GM18861 (cell line): Measurements from ENCODE around the gene ZNF516.

ENCODE experiments used
- ATAC-seq: cut with Tn5 transposase; IDR thresholded peaks from one replicate; pipeline ENCODE4 v1.9.1; 2021; ENCODE audit not compliant: unreplicated experiment

The ZNF516 gene

DNA sequence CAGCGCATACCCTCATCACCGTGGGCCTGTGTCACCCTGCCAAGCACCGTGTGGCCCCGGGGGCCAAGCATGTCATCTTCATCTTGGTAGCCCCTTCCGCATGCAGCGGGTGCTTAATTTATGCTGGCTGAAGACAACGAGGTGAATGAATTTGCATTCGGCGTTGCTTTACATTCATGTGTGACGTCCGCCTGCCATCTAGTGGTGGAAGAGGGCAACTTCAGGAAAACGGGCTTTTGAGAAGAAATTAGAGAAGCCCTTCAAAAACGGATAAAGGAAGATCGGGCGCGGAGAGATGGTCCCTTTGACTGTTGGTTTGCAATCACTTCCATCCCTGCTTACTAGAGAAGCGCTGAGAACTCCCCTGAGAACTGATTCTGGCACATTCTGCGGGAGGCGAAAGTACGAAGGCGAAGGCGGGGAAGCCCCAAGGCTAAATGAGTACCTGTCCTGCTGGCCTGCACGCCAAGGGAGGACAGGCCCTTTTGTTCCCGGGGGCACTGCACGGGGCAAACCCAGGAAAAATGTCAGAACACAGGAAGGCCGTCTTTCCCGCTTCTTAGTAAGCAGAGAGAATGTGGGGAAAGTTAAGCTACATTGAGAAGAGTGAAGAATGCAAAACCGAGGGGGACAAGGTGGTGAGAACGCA is 145.9 kb downstream of the ZNF516 start:
- peak; percentile 64 for ATAC-seq

DNA sequence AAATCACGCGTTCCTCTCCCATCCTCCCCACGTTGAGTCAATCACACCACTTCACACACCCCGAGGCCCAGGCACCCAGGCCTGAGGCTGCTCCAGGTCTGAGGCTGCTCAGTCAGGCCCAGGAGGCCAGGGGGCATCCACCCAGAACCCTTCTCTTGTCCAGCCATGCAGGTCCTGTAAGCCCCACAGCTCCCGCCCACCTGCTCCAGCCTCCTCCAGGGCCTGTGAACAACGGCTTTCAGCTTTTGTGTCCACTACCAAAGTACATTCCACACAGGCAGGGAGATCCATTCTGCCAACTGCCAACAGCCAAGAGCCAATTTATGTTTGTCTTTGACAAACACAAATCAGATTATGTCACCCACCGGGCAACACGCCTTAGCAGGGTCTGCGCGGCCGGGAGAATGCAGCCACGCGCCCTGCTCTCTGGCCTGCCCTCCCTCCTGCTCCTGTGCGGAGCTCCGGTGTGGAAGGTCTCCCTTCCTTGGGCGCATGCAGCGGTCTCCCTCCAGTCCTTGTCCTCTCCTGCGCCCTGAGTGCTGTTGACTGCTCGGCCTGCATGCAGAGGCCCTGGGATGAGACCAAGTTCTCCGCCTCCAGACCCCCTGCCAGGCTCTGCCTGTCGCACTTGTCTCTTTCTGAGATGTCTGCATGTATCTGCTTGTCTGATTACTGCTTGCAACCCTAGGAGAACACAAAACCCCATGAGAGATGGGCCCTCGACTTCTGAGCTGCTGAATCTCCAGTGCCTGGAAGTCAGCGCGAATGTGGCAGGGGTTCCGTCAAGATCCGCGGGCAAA is 146.6 kb downstream of the ZNF516 start:
- ATAC-seq = no peak

DNA sequence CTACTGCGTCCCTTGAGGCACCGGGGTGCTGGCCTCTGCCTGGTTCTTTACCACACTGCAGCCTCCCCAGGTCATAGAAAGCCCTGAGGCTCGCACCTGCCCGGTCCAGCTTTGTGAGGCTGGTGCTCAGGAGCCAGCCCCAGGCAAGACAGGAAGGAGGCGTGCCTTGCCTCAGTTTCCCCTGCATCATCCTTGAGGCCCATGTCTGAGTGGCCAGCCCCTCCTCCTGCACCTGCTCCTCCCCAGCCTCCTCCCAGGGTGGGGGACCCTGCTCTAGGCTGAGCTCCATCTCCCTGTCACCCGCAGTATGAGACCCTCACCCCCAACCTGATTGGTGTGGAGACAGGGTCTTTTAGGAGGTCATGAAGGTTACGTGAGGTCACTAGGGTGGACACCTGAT is 147.7 kb downstream of the ZNF516 start:
- ATAC-seq = no peak

DNA sequence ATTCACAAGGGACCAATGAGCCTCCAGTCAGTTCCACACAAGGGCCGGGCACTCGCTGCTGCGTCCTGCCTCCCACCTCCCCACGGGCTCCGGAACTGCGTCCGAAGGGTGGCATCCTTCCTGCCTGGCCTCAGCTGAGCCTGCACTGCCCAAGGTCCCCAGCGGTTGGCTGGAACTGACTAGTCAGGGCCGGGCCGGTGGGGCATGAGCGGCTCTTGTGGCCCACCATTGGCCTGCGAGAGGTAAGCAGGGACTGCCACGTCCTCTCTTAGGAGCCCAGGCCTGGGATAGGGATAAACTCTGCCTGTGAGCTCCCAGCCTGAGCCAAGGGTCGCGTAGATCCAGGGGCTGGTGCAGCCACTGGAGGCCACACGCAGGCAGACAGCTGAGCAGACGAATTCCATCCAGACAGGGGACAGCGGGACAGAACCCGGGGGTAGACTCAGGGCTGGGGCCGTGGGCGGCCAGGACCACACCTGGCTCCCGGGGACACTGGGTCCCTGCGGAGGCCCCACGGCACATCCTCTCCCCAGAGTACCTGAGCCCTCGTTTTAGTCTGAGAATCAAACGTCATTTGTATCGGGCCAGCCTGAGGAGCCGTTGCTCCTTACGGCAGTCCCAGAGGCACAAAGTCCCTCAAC is 148.4 kb downstream of the ZNF516 start:
- ATAC-seq = no peak

DNA sequence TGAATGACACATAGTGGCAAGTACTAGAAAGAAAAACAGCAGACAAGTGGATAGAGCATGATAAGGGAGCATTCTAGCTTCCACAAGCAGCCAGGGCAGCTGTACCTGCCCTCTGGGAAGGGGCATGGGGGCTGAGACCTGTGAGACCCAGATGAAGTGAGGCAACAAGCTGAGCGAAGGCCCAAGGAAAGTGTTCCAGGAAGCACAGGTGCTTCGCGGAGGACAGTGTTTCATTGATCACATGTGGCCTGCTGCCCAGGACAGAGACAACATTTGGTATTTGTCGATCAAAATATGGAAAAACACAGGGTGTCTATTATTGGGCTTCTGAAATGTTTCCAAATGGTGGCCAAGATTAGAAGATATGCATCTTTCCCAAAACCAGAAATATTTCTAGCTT is 149.1 kb downstream of the ZNF516 start:
- ATAC-seq = no peak

DNA sequence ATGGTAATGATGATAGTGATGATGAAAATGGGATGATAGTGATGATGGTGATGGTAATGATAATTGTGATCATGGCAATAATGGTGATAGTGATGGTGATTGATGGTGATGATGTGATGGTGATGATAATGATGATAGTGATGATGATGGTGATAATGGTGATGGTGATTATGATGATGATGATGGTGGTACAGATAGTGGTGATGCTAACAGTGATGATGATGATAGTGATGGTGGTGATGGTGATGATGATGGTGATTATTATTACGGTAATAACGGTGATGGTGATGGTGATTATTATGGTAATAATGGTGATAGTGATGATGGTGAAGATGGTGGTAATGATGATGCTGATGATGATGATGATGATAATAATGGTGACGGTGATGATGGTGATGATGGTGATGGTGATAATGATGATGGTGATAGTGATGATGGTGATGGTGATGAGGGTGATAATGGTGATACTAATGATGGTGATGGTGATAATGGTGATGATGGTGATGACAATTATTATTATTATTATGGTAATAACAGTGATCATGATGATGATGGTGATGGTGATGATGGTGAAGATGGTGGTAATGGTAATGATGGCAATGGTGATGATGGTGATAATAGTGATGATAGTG is 151.0 kb downstream of the ZNF516 start:
- ATAC-seq = no peak

DNA sequence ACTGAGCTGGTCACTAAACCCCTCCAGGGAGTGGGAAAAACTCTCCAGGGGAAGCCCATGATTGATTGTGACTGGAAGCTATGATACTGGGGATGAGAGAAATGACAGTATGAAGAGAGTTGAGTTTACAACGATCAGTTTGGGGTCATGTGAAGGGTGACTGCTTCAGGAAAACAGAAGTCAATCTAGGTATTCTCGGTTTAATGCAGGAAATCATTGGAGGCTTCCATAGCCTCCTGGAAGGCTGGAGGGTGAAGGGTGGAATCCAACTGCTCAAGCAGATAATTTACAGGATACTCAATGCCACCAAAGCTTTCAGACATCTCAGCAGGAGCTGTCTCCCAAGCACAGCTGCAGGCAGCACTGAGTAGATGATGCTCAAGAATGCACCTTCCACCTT is 154.6 kb downstream of the ZNF516 start:
- ATAC-seq = no peak

DNA sequence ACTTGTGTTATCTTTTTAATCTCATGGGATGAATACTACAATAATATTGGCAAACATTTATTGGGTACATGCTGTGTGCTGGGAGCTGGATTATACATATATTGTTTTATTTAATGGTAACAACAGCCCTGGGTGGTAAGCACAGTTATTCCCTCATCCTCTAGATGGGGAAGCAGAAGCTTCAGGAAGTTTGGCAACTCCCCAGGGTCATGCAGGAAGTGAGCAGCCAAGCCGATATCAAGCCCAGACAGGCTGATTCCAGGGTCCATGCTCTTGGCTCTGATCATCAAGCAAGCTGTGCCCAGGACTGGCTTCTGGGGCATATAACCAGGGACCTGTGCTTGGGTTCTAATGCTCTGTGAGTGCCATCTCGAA is 155.8 kb downstream of the ZNF516 start:
- no peak for ATAC-seq

DNA sequence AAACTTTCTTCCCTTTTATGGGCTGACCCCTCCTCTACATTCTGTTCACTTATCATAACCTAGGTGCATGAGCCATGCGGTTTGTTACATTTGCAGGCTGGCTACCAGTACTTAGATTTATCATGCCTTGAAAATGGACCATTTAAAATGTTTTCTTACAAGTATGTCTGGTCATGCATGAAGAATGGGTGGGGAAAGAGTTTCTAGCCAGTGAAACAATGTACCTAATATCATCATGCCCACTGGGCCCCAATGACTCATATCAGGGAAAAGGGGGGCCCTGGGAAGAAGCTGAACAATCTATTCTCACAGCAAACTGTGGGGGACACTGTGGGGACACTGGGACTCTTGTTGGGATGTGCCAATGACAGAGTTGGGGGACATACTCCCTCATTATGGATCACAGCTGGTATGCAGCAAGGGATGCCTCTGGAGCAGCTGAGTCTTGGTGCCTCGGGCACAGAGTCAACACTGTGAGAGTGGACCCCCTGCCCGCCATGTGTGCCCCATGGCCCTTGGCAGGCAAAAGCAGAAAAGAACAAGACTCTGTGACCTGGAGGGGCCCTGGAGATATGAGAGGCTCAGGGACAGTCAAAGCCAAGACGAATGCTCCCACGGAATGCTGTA is 156.3 kb downstream of the ZNF516 start:
- no peak for ATAC-seq

DNA sequence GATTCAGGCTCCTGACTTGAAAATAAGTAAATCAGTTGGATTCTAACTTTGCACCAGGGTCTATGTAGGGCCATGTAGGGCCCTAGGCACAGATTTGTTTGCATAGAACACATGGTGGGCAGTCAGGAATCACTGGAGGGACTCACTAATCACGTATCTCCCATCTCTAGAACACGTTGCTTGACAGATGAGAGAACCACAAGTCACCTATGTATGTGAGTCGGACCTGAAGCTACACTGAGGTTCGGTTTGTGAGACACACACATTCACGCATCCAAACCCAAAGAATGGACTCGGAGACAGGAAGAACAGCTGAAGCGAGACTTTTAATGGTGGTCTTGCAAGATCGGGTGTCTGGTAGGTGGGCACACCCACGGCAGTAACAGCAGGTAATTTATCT is 157.0 kb downstream of the ZNF516 start:
- no peak for ATAC-seq

DNA sequence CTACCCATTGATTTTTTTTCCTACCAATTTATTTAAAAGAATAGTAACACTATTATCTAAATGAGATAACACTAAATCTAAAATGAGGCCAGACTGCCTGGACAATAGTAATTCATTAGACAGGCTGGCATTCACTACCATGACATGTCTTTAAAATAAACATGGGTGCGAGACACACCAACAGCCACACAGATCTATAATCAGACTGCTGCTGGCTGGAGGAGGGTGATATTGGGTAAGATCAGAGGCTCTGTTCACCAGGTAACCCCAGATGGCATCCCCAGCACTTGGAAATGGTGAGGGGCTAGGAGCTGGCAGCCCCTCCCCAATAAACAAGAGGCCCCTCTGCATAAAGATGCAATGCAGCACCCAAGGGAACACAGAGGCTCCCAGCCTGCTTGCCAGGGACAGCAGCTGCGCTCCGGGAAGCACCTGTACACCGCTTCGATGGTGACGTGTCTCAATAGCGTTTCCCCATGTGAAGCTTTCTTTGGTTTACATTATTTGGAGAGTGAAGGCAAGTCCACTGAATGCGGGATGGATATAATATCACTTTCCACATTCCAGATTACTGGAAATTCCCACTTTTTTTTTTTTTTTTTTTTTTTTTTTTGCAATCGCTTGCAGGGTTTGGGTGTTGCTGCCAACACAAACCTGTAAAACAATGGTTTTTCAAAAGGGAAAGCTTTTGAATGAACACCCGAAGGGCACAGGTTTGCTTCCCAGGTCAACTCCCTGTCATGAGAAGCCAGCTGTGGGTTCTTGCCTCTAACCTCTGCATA is 159.0 kb downstream of the ZNF516 start:
- ATAC-seq = no peak

DNA sequence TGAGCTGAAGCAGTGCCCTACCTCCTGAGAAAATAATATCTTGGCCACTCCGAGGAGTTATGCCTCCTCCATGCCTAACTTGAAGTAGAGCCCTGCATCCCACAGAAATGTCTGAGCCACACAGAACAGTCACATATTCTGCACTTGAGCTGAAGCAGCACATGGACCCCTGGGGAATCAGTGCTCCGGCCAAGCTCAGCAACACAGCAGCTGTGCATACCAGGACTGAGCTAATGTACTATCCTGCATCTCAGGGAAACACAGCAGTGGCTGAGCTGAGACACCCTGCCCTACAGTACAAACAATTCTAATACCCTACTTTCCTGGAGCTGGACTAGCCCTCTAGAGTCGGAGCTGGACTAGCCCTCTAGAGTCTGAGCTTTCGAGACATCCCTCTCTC is 166.9 kb downstream of the ZNF516 start:
- ATAC-seq = no peak

DNA sequence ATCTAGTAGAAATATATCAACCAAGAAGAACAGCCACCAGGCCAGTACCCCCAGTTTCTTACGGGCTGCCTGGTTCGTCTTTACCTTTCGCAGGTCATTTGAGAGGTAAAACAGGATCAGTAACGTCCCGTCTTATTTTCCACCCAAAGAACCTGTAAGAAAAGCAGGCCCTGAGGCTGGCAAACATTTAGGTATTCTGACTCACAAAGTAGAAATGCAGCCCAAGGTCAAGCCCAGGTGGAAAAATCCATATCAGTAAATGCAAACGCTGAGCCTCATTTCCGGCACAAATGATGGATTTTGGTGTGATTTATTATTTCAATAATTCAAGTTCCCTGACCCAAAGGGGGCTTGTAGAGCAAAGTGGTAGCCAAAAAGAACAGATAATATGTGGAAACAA is 171.2 kb downstream of the ZNF516 start:
- no peak for ATAC-seq

DNA sequence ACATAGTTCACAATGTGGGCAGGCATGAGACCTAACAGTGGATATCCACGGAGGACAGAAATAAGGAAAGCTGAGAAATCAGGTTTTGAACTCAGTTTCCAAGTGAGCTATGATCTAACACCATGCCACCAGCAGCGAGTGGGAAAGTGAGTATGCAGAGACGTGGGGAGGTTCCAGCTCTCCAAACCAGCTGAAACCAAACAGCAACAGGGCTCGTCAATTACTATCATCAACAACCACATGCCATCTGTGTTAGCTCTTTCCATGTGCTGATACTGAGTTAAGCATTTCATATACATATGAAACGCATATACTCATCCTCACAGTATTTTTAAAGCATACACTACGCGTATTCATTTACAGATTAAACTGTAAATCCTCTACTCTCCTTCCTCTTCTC is 172.4 kb downstream of the ZNF516 start:
- no peak for ATAC-seq

DNA sequence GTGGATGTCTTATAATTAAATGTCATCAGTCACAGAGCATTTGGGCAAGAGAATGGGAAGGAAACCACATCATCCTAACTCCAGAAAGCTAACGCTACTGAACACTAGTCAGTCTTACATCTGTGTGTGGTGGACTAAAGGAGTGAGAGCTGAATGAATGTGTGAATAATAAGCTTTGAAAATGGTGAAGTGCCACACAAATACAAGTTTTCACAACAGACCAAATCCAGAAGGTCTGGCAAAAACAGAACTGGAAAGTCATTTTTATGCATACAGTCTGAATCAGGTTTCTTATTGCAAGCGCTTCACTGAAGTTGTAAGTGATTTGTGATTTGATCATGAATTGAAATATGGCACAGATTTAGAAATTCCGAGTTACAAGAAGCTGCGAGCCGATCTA is 175.7 kb downstream of the ZNF516 start:
- no peak for ATAC-seq

DNA sequence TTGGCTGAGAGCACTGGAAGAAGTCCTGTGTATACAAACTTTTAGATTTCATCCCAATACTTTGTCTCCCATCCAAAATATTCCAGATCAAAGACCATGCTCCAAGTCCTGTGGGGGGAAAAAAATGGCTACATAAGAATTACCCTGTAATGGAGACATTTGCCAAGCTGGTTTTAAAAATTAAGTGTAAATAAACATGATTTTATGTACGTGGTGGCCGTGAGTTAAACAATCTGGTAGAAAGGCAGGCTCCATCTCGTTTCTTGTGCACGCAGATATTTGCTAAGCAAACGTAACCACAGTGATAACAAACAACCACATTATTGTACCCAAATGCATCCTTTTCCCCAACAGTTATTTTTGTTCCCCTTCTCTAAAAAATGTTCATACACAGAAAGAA is 176.4 kb downstream of the ZNF516 start:
- ATAC-seq = no peak

DNA sequence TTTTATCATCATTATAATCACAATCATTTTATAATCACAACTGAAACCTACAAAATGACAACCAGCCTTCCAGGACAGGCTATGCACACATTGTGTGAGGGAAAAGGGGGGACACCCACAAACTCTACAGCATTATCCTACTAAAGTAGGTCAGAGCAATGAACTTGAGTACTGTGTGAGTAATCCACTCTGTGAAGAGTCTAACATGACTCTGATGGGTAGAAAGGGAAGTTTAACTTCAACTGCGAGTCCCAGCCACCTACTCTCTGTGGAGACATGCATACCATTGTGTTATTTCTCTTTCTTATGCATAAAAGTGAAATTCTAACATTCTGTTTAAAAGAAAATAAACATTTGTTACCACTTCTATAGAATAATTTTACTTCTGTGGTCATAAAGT is 177.9 kb downstream of the ZNF516 start:
- ATAC-seq = no peak

DNA sequence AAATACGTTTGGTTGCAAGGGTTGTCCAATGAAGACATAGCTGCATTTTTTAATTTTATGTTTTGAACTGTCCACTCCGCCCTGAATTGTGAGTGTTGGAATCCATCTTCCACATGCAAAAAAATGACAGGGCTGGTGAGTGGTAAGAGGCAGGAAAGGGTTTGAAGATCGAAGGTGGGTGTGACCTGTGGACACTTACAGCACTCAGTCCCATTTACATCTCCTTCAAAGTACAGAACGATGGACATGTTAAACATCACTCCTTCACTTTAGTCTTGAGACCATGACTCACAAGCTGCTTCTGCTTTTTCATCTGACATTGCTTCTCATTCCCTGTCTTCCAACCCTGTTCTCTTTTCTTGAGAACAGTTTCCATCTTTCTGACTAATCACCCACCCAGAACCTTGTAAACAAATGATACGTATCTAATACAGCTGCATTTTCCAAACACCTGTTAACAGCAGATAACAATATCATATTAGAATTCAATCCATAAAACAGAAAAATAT is 179.3 kb downstream of the ZNF516 start:
- no peak for ATAC-seq

DNA sequence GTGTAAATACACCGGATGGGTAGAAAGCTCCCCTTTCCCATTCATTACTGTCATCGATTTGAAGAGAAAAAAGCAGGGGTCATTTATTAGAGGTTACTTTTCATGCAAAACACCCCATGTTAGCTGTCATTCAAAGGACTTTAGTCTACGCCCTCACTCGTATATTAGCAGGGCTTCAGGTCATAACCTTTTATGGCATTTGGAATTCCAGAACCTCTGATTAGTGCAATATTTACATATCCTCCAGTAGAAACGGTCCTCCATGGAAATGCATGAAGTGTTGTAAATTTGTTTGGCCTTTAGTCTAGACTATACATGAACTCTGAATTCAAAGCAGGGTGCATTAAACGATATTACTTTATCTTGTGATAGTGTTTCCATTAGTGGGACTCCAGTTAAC is 180.5 kb downstream of the ZNF516 start:
- ATAC-seq = no peak

DNA sequence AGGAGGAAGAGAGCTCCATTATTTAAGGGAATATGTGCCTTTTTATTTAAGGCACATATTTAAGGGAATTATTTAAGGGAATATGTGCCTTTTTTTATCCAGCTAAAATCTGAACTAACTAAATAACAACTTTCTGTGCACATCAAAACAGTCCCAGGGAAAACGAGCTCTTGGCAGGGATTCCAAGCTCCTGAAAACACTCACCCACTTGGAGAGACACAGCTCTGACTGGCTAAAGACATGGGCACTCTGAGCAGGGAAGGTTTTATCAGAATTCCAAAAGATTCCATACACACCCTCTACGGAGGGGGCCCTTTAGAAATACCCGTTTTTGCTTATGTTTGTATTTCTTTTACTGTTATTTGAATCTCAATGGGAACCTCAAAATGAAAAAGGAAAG is 181.0 kb downstream of the ZNF516 start:
- ATAC-seq = no peak
